ENCODE results near the gene ANK3.

DNA sequence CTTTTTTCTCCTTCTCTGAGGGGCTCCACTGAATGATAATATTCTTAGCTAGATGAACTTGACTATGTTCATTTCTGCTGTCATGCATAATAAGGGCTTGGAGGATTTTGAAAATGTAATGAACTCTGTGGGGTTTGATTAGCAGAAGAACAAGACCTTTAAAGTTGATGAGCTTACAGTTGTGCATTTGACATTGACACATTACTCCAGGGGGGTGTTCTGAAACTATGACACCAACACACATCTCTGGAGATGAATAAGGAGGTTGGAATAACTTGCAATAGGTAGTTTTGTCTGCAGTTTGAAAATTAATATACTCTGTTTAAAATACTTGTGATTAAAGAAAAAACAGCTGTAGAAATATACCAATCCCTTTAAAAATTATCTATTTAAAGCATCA is 80.3 kb downstream of the ANK3 start:
- TF ChIP-seq GATA2 (IDR thresholded peaks at IDR 0.05; ENCODE audit: low read depth, low read length) (no peak), GATA3 (IDR thresholded peaks at IDR 0.05; ENCODE audit: low read depth, low read length) (no peak)
